OCI-LY1 (cell line): ENCODE measurements around the gene TCIRG1.

Source experiments
- H2AFZ ChIP-seq: fragments of 200-600 bp; sonication (generic), shearing (Covaris generic); 2 replicates; pipeline ENCODE4 v1.6.0; 2014; ENCODE audit warnings: antibody characterized with exemption, mild to moderate bottlenecking, low read length
- H3F3A ChIP-seq: fragments of 200-600 bp; sonication (generic), shearing (Covaris generic); 2 replicates; pipeline ENCODE4 v1.6.0; 2014; ENCODE audit warnings: mild to moderate bottlenecking, antibody characterized with exemption, low read length, moderate library complexity; ENCODE audit not compliant: insufficient read depth
- H3K27ac ChIP-seq: fragments of 200-600 bp; sonication (generic); 2 replicates; pipeline ENCODE4 v1.5.1; 2014; ENCODE audit warnings: low read length, mixed run types, mild to moderate bottlenecking, low read depth; ENCODE audit not compliant: poor library complexity, severe bottlenecking
- H3K27me3 ChIP-seq: fragments of 200-600 bp; sonication (generic); 2 replicates; pipeline ENCODE4 v1.6.0; 2014; ENCODE audit warnings: antibody characterized with exemption, mild to moderate bottlenecking, low read length, moderate library complexity; ENCODE audit not compliant: insufficient read depth
- H3K36me3 ChIP-seq: fragments of 200-600 bp; sonication (generic); 2 replicates; pipeline ENCODE4 v1.6.1; 2014; ENCODE audit warnings: mild to moderate bottlenecking, antibody characterized with exemption, low read length, moderate library complexity, mixed read lengths; ENCODE audit not compliant: insufficient read depth
- H3K4me1 ChIP-seq: fragments of 200-600 bp; sonication (generic); 2 replicates; pipeline ENCODE4 v1.5.1; 2014; ENCODE audit warnings: mild to moderate bottlenecking, low read length, moderate library complexity; ENCODE audit not compliant: insufficient read depth, severe bottlenecking
- H3K4me2 ChIP-seq: fragments of 200-600 bp; sonication (generic), shearing (Covaris generic); 2 replicates; pipeline ENCODE4 v1.6.1; 2014; ENCODE audit warnings: low read length
- H3K4me3 ChIP-seq: fragments of 200-600 bp; sonication (generic); 2 replicates; pipeline ENCODE4 v1.5.1; 2014; ENCODE audit warnings: low read length, low read depth, mild to moderate bottlenecking, mixed read lengths; ENCODE audit not compliant: poor library complexity, severe bottlenecking
- H3K79me2 ChIP-seq: fragments of 200-600 bp; shearing (Covaris generic); 2 replicates; pipeline ENCODE4 v1.6.1; 2016; ENCODE audit warnings: mixed run types, low read length, mixed read lengths; ENCODE audit not compliant: insufficient read depth
- H3K9ac ChIP-seq: fragments of 200-600 bp; sonication (generic), shearing (Covaris generic); 2 replicates; pipeline ENCODE4 v1.6.1; 2014; ENCODE audit warnings: mild to moderate bottlenecking, low read length, mixed read lengths
- H3K9me2 ChIP-seq: fragments of 200-600 bp; sonication (generic), shearing (Covaris generic); 2 replicates; pipeline ENCODE4 v1.6.1; 2014; ENCODE audit warnings: low read depth, mild to moderate bottlenecking, low read length, mixed read lengths
- H3K9me3 ChIP-seq: fragments of 200-600 bp; shearing (Covaris generic); 2 replicates; pipeline ENCODE4 v1.6.1; 2014; ENCODE audit warnings: low read length, mixed read lengths
- H4K20me1 ChIP-seq: fragments of 200-600 bp; sonication (generic), shearing (Covaris generic); 2 replicates; pipeline ENCODE4 v1.6.0; 2016; ENCODE audit warnings: mild to moderate bottlenecking, low read length; ENCODE audit not compliant: insufficient read depth
- EZH2 ChIP-seq: fragments of 200-600 bp; sonication (generic), shearing (Covaris generic); IDR thresholded peaks from 2 replicates; pipeline ENCODE4 v1.8.0; 2017; ENCODE audit warnings: borderline replicate concordance, mixed run types, mild to moderate bottlenecking, antibody characterized with exemption, low read length, moderate library complexity, mixed read lengths
- TF ChIP-seq, protein P1 (sequence below): fragments of 200-600 bp; sonication (generic), shearing (Covaris generic); IDR thresholded peaks from 2 replicates; pipeline ENCODE4 v1.5.1; 2017; ENCODE audit warnings: mild to moderate bottlenecking, antibody characterized with exemption, low read length, moderate library complexity, mixed read lengths

Gene TCIRG1

DNA sequence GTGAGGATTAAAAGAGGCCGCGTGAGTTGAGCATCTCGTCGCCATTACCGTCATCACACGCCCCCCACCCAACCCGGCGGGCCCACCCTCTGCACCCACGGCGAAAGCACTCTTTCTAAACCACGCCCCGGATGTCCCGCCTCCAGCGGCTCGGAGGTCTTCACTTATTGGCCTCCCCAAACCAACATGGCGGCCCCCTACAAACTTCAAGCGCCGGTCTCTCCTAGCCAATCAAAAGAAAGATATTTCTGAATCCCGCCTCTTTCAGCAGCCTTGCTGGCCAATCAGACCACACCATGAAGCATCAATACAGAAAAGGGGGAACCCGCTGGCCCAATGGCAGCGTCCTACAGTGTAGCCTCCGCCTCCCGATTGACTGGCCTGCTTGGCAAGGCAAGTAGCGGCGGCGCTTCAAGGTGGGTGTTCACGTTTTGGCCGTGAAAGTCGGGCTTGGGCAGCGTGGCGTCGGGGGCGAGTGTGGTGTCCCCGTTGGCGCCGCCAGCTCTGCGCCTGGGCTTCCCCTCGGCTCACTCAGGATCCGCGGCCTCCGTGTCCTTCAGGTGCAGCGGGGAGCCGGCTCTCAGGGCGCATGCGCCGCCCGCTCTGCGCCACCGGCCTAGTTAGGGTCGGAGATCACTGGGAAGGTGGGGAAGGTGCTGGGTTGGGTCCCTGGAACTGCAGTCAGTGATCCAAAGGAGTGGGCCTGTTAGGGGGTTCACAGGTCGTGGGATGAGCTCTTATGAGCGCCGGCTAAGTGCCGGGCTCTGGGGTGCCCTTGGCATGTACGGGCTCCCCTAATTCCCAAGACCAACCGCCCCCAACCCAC is 8.3 kb upstream of the TCIRG1 start, which contains the start of gene NDUFS8:
Gene NDUFS8, plus strand, starts transcription at position 364 of the 826 bp plus-strand sequence. CDS start 1,471 bp downstream, outside the sequence.
- H2AFZ ChIP-seq = no peak within 1 kb of the TSS
- H4K20me1 ChIP-seq = no peaks in the 10 kb centered on the region
- H3K9me2 ChIP-seq = no peaks in the 10 kb centered on the region
- peak within 1 kb of the TSS; percentile 85 for H3K4me3 ChIP-seq
- H3K27ac ChIP-seq = peak within 1 kb of the TSS; percentile 21
- no peaks in the 10 kb centered on the region for H3F3A ChIP-seq
- peak within 1 kb of the TSS; percentile 94 for H3K4me2 ChIP-seq
- H3K9ac ChIP-seq = peak within 1 kb of the TSS; percentile 98
- H3K4me1 ChIP-seq = peaks cover 28% of the 10 kb centered on the region
- H3K27me3 ChIP-seq = no peaks in the 10 kb centered on the region
- TF ChIP-seq EZH2 = no peak
- TF ChIP-seq, protein P1, sequence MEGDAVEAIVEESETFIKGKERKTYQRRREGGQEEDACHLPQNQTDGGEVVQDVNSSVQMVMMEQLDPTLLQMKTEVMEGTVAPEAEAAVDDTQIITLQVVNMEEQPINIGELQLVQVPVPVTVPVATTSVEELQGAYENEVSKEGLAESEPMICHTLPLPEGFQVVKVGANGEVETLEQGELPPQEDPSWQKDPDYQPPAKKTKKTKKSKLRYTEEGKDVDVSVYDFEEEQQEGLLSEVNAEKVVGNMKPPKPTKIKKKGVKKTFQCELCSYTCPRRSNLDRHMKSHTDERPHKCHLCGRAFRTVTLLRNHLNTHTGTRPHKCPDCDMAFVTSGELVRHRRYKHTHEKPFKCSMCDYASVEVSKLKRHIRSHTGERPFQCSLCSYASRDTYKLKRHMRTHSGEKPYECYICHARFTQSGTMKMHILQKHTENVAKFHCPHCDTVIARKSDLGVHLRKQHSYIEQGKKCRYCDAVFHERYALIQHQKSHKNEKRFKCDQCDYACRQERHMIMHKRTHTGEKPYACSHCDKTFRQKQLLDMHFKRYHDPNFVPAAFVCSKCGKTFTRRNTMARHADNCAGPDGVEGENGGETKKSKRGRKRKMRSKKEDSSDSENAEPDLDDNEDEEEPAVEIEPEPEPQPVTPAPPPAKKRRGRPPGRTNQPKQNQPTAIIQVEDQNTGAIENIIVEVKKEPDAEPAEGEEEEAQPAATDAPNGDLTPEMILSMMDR = no peak
- H3K79me2 ChIP-seq = no peaks in the 10 kb centered on the region
- no peaks in the 10 kb centered on the region for H3K9me3 ChIP-seq
- H3K36me3 ChIP-seq = peaks cover 24% of the 10 kb centered on the region; the same call in 1 of the 2 replicates

GRCh38 chr11:68031144-68031464 is 7.7 kb upstream of the TCIRG1 start:
- Histone ChIP-seq H3K4me1 (peaks cover 28% of the 10 kb centered on the region), H3K27ac (peak overlapping the region; percentile 21), H3F3A (no peaks in the 10 kb centered on the region), H3K9me3 (no peaks in the 10 kb centered on the region), H3K79me2 (no peaks in the 10 kb centered on the region), H4K20me1 (no peaks in the 10 kb centered on the region), H3K9ac (peak overlapping the region; percentile 98), H2AFZ (no peak overlapping the region), H3K9me2 (no peaks in the 10 kb centered on the region), H3K4me3 (peak overlapping the region; percentile 85), H3K4me2 (peak overlapping the region; percentile 94), H3K27me3 (no peaks in the 10 kb centered on the region), H3K36me3 (peaks cover 24% of the 10 kb centered on the region; the same call in 1 of the 2 replicates)
- no peak for TF ChIP-seq EZH2
- TF ChIP-seq, protein P1 = no peak

GRCh38 chr11:68032003-68032402 is 6.8 kb upstream of the TCIRG1 start:
- Histone ChIP-seq H3K27ac (no peak overlapping the region), H3K4me1 (peaks cover 23% of the 10 kb centered on the region), H3K9me2 (no peaks in the 10 kb centered on the region), H3K79me2 (no peaks in the 10 kb centered on the region), H3K36me3 (peaks cover 24% of the 10 kb centered on the region; the same call in 1 of the 2 replicates), H3K4me2 (peak overlapping the region; percentile 94), H3K4me3 (peak overlapping the region; percentile 85), H3K27me3 (no peaks in the 10 kb centered on the region), H3F3A (no peaks in the 10 kb centered on the region), H2AFZ (no peak overlapping the region), H4K20me1 (no peaks in the 10 kb centered on the region), H3K9me3 (no peaks in the 10 kb centered on the region), H3K9ac (peak overlapping the region; percentile 98; the same call in 1 of the 2 replicates)
- no peak for TF ChIP-seq EZH2
- TF ChIP-seq, protein P1 = no peak
